K562 treated with DMSO at 1 percent for 24 hours (cell line): ENCODE measurements around the gene ZFHX3. TPM values are rescaled to one million over a fixed set of nuclear protein-coding genes. Genes with fewer than 3 reads are reported as not detected.

Experiments
- total RNA-seq: library from RNA; unstranded; fragments of 300-600 nt; gene quantifications from 2 replicates; pipeline ENCODE4 v1.2.3, GENCODE V29; 2022; ENCODE audit warnings: low read depth; ENCODE audit not compliant: insufficient read depth

ZFHX3 gene
- total RNA-seq: 0.19 and 0.32 TPM in 2 replicates

GRCh38 chr16:73047536-73048291 is at the start of gene ZFHX3:
Gene ZFHX3 (minus strand): TSS chr16:73048128. CDS start chr16:72960145, 87,983 bp downstream.

